K562 (cell line): Measurements from ENCODE around the gene SLC6A6. TPM values are rescaled to one million over a fixed set of nuclear protein-coding genes. Genes with fewer than 3 reads are reported as not detected.

Experiments used
- ARID1B ChIP-seq: fragments of 450-650 bp; IDR thresholded peaks from 2 replicates; pipeline ENCODE4 v1.6.1; 2016; ENCODE audit warnings: antibody characterized with exemption, mild to moderate bottlenecking, inconsistent platforms
- ATF7 ChIP-seq: fragments of 450-650 bp; IDR thresholded peaks from 2 replicates; pipeline ENCODE4 v1.7.1; 2014; ENCODE audit warnings: mild to moderate bottlenecking, moderate library complexity
- BRD4 ChIP-seq: fragments of 200-600 bp; sonication (generic); IDR thresholded peaks from 2 replicates; pipeline ENCODE4 v1.6.1; 2017; ENCODE audit warnings: inconsistent platforms
- CEBPG ChIP-seq, 3 experiments: fragments of 200-800 bp in 1 of 3; sonication (Bioruptor generic) in 1 of 3; sonication (generic) in 1 of 3; formaldehyde crosslinking in 1 of 3; IDR thresholded peaks in 2 of 3; conservative IDR thresholded peaks in 1 of 3; 2 replicates each; pipeline versions ENCODE4 v1.6.1 to v1.8.0; 2016 to 2022; ENCODE audit warnings: missing compliant biosample characterization in 2 of 3, missing genetic modification characterization in 2 of 3, mild to moderate bottlenecking in 1 of 3, missing genetic modification reagents in 1 of 3
- FOXP1 ChIP-seq: sonication (generic); formaldehyde crosslinking; IDR thresholded peaks from 2 replicates; pipeline ENCODE4 v1.8.0; 2022; ENCODE audit warnings: mild to moderate bottlenecking, missing genetic modification reagents
- ILK ChIP-seq: fragments of 450-650 bp; IDR thresholded peaks from 2 replicates; pipeline ENCODE4 v1.6.1; 2016; ENCODE audit warnings: missing genetic modification characterization, low read depth, mild to moderate bottlenecking, missing compliant biosample characterization, moderate library complexity, borderline replicate concordance
- TEAD1 ChIP-seq, 2 experiments: fragments of 450-650 bp in 1 of 2; sonication (generic) in 1 of 2; formaldehyde crosslinking; IDR thresholded peaks; 2 replicates each; pipeline versions ENCODE4 v1.4.0 to v1.8.0; 2020 to 2022; ENCODE audit warnings: mild to moderate bottlenecking in 2 of 2, missing genetic modification reagents in 1 of 2
- TFAM ChIP-seq: fragments of 250-450 bp; sonication (Bioruptor Pico); conservative IDR thresholded peaks from 2 replicates; pipeline ENCODE4 v1.5.0; 2021; ENCODE audit warnings: mild to moderate bottlenecking, moderate library complexity
- ZBED1 ChIP-seq: IDR thresholded peaks from 2 replicates; pipeline ENCODE4 v1.6.1; 2014
- ZNF143 ChIP-seq: sonication (generic); formaldehyde crosslinking; IDR thresholded peaks from 2 replicates; pipeline ENCODE4 v1.9.0; 2022; ENCODE audit warnings: mild to moderate bottlenecking, missing genetic modification reagents
- ZNF431 ChIP-seq: sonication (generic); formaldehyde crosslinking; IDR thresholded peaks from 2 replicates; pipeline ENCODE4 v1.8.0; 2022; ENCODE audit warnings: mild to moderate bottlenecking, missing genetic modification reagents
- ZNF445 ChIP-seq: fragments of 250-450 bp; sonication (Bioruptor Pico); IDR thresholded peaks from 2 replicates; pipeline ENCODE4 v1.4.0; 2020; ENCODE audit warnings: low read depth, mild to moderate bottlenecking, moderate library complexity
- polyA plus RNA-seq, 8 experiments: library from polyadenylated mRNA; depleted of rRNA in 4 of 8; stranded (reverse) in 5 of 8; unstranded in 3 of 8; fragments of >200 nt; fragmentation: Nextera tagmentation in 2 of 8; fragmentation: Illumina TruSeq in 1 of 8; extraction: Ambion mirVana in 2 of 8; extraction: Trizol in 1 of 8; gene quantifications; 2 replicates each; pipeline versions ENCODE4 v1.2.1 to v1.2.3, GENCODE V29; 2011 to 2014; ENCODE audit warnings: inconsistent platforms in 1 of 8, missing spikeins in 1 of 8
- total RNA-seq, 7 experiments: library from RNA; depleted of rRNA in 6 of 7; stranded (reverse); fragments of >200 nt in 6 of 7; fragmentation: Illumina TruSeq in 2 of 7; extraction: Trizol in 2 of 7; gene quantifications; 2 replicates each; pipeline versions ENCODE4 v1.2.1 to v1.2.3, GENCODE V29; 2011 to 2021; ENCODE audit warnings: low replicate concordance in 1 of 7
- TF ChIP-seq, protein P1 (sequence below): sonication (generic); formaldehyde crosslinking; IDR thresholded peaks from 2 replicates; pipeline ENCODE4 v1.9.0; 2022; ENCODE audit warnings: mild to moderate bottlenecking, missing genetic modification reagents
- TF ChIP-seq, protein P2 (sequence below): fragments of 250-450 bp; sonication (Bioruptor Pico); IDR thresholded peaks from 2 replicates; pipeline ENCODE4 v1.8.0; 2021; ENCODE audit warnings: moderate library complexity, mild to moderate bottlenecking, inconsistent platforms
- TF ChIP-seq, protein P3 (sequence below), 2 experiments: IDR thresholded peaks; 2 replicates each; pipeline ENCODE4 v1.6.1; 2012; ENCODE audit warnings: improper control_type of control experiment in 2 of 2, low read depth in 2 of 2, low read length in 2 of 2, borderline replicate concordance in 1 of 2
- TF ChIP-seq, protein P4 (sequence below): fragments of 250-450 bp; sonication (Bioruptor Pico); IDR thresholded peaks from 2 replicates; pipeline ENCODE4 v1.8.0; 2022; ENCODE audit warnings: inconsistent platforms

Gene SLC6A6
- total and polyA plus RNA-seq, 9 of the 15 experiments (the other 6 are each of a cell fraction or from before 2014, with no cell fraction given), result 12.3 to 203 (median 93.2) TPM

DNA sequence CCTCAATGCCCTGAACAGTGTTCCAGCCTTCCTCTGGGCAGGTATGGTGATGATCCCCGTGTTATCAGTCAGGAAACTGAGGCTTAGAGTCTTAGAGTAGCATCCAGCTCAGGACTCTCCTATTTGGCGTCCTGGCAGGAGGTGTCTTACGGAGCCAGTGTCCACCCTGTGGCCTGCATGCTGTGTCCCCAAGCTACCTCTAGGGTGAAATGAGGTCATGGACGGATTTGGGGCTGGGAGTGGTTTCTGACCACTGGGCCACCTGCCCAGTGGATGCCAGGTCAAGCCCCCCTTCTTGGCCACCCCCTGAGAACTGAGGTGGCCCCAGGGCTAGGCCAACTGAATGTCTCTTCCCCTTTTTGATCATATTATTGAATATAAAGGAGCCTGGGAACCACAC is 27.2 kb upstream of the SLC6A6 start (continued):
- TF ChIP-seq FOXP1 (CRISPR knock-in tag), result 0 out of 2 replicates have a peak, but pooled peaks have one; percentile 17
- TF ChIP-seq CEBPG (CRISPR knock-in tag; IDR thresholded peaks at IDR 0.05), result 0 out of 2 replicates have a peak, but pooled peaks have one; percentile 8
- no peak for TF ChIP-seq CEBPG (tag; conservative IDR thresholded peaks at IDR 0.05 in 1 of 2, IDR thresholded peaks at IDR 0.05 in 1 of 2)
- no peak for TF ChIP-seq TFAM (CRISPR knock-in tag)
- TF ChIP-seq ZBED1, result no peak
- TF ChIP-seq ATF7, result peak; percentile 77
- no peak for TF ChIP-seq ZNF445 (CRISPR knock-in tag)
- TF ChIP-seq ARID1B, result no peak
- TF ChIP-seq, protein P1, sequence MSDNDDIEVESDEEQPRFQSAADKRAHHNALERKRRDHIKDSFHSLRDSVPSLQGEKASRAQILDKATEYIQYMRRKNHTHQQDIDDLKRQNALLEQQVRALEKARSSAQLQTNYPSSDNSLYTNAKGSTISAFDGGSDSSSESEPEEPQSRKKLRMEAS (CRISPR knock-in tag), result peak; percentile 48; the same call in 1 of the 2 replicates
- TF ChIP-seq, protein P2, sequence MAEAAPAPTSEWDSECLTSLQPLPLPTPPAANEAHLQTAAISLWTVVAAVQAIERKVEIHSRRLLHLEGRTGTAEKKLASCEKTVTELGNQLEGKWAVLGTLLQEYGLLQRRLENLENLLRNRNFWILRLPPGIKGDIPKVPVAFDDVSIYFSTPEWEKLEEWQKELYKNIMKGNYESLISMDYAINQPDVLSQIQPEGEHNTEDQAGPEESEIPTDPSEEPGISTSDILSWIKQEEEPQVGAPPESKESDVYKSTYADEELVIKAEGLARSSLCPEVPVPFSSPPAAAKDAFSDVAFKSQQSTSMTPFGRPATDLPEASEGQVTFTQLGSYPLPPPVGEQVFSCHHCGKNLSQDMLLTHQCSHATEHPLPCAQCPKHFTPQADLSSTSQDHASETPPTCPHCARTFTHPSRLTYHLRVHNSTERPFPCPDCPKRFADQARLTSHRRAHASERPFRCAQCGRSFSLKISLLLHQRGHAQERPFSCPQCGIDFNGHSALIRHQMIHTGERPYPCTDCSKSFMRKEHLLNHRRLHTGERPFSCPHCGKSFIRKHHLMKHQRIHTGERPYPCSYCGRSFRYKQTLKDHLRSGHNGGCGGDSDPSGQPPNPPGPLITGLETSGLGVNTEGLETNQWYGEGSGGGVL (CRISPR knock-in tag), result no peak
- TF ChIP-seq ILK (tag), result no peak
- no peak for TF ChIP-seq BRD4
- TF ChIP-seq ZNF431 (CRISPR knock-in tag), result no peak
- peak in 1 of 2 experiments; percentile 49; a peak in 1 of 4 replicates for TF ChIP-seq TEAD1 (CRISPR knock-in tag; IDR thresholded peaks at IDR 0.05)
- TF ChIP-seq, protein P3, sequence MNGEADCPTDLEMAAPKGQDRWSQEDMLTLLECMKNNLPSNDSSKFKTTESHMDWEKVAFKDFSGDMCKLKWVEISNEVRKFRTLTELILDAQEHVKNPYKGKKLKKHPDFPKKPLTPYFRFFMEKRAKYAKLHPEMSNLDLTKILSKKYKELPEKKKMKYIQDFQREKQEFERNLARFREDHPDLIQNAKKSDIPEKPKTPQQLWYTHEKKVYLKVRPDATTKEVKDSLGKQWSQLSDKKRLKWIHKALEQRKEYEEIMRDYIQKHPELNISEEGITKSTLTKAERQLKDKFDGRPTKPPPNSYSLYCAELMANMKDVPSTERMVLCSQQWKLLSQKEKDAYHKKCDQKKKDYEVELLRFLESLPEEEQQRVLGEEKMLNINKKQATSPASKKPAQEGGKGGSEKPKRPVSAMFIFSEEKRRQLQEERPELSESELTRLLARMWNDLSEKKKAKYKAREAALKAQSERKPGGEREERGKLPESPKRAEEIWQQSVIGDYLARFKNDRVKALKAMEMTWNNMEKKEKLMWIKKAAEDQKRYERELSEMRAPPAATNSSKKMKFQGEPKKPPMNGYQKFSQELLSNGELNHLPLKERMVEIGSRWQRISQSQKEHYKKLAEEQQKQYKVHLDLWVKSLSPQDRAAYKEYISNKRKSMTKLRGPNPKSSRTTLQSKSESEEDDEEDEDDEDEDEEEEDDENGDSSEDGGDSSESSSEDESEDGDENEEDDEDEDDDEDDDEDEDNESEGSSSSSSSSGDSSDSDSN (IDR thresholded peaks at IDR 0.05; ENCODE audit: borderline replicate concordance in 1 of 2, low read depth in 2 of 2, low read length in 2 of 2), result no peak
- TF ChIP-seq, protein P4, sequence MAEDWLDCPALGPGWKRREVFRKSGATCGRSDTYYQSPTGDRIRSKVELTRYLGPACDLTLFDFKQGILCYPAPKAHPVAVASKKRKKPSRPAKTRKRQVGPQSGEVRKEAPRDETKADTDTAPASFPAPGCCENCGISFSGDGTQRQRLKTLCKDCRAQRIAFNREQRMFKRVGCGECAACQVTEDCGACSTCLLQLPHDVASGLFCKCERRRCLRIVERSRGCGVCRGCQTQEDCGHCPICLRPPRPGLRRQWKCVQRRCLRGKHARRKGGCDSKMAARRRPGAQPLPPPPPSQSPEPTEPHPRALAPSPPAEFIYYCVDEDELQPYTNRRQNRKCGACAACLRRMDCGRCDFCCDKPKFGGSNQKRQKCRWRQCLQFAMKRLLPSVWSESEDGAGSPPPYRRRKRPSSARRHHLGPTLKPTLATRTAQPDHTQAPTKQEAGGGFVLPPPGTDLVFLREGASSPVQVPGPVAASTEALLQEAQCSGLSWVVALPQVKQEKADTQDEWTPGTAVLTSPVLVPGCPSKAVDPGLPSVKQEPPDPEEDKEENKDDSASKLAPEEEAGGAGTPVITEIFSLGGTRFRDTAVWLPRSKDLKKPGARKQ, result no peak
- TF ChIP-seq ZNF143 (CRISPR knock-in tag), result no peak
